GM12872 (cell line): ENCODE results near the gene HRAS.
A peak's percentile ranks its signal among the peaks of the same experiment; 100 is the strongest.

Source experiments
- CTCF ChIP-seq: IDR thresholded peaks from 3 replicates; pipeline ENCODE4 v1.5.1; 2011; ENCODE audit warnings: low read depth, mild to moderate bottlenecking, low read length, moderate library complexity; ENCODE audit not compliant: insufficient read depth

Gene HRAS

GRCh38 chr11:558503-558902 lies 23.1 kb upstream of the HRAS start:
- no peak for TF ChIP-seq CTCF

DNA sequence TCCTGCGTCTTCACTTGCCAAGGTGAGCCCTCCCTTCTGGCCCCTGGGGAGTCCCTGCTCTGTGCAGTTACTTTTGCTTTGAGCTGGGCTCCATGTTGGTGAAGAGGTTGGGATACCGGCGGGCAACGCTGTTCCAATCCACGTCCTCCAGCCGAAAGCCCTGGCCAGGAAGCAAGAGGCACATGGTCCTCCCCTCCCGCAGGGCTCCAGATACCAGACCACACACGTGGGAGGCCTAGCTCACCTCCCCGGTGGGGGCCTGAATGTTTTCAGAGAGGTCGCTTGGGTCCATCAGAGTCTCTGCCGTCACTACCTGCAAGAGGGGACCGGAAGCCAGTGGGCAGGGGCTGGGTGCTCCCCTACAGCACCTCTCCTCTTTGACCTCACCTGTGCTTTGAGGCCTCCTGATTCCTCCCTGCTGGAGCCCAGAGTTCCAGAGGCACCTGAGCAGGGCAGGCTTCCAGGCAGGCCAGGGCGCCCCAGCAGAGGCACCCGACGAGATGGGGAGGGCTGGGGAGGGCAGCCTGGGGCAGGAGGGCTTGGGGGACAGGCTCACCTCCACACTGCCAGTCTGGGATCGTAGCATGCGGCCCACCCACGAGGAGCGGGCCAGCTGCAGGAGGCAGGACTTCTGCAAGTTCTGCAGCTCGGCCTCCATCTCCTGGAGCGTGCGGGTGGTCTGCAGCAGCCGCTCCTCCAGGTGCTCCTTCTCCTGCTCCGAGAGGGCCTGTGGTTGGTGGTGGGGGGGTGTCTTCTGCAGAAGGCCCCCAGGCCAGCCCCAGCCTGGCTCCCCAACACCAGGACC lies 22.2 kb upstream of the HRAS start:
- no peak for TF ChIP-seq CTCF

GRCh38 chr11:556662-557256 lies 21.4 kb upstream of the HRAS start:
- no peak for TF ChIP-seq CTCF

GRCh38 chr11:555780-556661 lies 20.6 kb upstream of the HRAS start:
- no peak for TF ChIP-seq CTCF

- no peak for TF ChIP-seq CTCF
These were observed 19.9 kb upstream of the HRAS start for GRCh38 chr11:555227-555779.

DNA sequence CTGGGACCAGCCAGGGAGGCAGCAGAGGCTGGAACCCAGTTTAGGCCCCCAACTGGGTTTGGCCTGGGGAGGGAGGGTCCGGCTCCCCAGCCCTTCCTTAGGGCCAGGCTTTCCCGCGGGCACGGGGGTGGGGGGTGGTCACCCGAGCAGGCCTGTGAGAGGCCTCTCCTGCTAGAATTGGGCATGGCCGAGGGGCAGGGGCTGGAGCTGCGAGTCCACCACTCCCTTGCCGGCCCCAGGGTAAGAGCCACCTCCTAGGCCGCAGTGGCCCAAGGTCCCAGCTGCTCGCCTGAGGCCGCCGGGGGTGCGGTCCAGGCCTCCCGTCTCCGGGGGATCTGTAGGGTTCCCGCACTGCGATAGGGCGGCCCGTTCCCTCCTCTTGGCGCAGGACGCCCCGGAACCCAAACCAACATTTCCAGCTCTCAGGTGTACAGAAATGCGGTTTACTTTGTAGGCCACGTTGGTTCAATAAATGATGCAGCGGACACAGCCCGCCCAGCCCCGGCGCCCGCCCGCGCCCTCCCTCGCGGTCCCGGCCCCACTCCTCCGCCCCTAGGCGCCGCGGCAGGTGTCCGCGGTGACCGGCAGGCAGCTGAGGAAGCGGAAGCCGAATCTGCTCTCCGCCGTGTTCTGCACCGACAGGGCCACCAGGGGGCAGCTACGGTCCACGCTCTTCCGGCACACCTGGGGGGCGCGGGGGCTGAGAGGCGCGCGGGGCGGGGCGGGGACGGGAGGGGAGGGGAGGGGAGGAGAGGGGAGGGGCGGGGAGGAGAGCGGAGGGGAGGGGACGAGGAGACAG lies 19.3 kb upstream of the HRAS start:
- TF ChIP-seq CTCF, result peak; percentile 65
